Measurements from ENCODE around the gene KLF2.
"Not testable (repeated sequence)": the region's sequence is repeated elsewhere in the genome, so short reads cannot be mapped to it uniquely, and the experiment has no call there.

KLF2 gene

DNA sequence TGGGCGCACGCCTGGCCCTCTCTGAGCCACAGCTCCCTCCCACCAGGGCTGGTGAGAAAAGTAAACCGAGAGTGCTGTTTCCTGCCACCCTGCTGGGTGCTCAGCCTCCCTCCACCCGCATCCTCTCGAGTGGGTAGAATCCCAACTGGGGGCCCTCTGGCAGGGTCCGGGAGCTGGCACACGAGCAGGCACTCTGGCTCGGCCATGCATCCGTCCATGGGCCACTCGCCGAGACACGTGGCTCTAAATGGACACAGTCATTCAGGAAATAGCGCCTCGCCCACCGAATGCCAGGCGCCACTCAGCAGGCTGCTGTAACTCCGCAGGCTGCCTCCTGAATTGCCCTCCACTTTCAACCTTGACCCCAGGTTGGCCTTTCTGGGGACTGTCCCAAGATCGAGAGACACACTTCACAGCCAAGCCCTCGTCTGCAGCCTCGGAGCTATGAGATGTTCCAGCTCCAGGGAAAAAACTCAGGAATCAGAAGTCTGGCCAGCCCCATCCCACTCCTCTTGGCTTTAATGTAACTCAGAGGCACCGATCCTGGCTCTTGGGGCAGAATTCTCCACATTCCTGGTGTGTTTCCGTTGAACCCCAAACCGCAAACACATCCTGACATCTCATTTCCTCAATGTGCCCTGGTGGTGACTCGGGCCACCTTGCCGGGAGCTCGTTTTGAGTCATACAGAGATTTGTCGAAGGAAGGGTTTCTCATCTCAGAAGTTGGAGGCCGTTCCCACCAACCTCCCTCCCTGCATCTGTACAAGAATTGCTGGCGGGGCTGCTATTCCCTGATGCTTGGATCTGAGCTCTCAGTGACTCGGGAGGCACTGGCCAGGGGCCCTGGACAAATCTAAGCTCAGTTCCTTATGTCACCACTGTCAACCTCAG is 14.1 kb downstream of the KLF2 start:
- no peak for DNase-seq (ENCODE audit: low read depth, low spot score)

DNA sequence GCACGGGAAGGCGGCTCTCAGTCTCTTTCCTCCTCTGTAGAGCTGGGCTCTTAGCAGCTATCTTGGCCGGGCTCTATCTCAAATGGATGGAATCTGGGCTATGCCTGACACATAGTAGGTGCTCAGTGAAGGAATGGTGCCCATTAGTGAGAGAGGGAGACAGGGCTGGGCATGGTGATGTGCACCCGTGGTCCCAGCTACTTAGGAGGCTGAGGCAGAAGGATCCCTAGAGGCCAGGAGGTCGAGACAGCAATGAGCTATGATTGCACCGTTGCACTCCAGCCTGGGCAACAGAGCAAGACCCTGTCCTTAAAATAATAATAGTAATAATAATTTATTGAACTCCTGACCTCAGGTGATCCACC is 14.7 kb downstream of the KLF2 start:
- DNase-seq (ENCODE audit: low read depth, low spot score), result no peak

DNA sequence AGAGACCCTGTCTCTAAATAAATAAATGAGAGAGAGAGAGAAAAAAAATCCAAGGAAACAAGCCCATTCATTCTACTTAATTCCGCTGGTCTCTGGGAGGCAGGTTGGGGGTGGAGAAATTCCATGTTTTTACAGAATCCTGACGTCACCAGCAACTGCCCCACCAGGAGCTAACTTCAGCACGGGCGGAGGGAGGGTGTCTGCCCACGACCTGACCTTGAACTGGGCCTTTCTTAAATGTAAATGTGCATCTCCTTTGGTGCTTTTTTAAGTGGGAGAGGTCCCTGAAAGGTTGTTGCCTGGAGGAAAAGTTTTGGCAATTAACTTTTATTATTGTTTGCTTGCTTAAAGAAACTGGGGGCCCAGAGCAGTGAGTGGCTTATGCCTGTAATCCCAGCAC is 15.5 kb downstream of the KLF2 start:
- no peak for DNase-seq (ENCODE audit: low read depth, low spot score)

DNA sequence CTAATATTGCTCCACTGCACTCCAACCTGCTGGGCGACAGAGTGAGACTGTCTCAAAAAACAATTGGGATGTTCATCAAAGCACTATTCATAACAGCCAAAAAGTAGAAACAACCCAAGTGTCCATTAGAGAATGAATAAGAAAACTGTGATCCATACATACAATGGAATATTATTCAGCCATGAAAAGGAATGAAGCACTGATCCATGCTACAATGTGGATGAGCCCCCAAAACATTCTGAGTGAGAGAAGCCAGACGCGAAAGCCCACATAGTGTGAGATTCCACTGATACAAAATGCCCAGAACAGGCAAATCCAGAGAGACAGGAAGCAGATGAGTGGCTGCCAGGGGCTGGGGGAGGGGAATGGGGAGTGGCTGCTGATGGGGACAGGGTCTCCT is 16.0 kb downstream of the KLF2 start:
- DNase-seq (ENCODE audit: low read depth, low spot score), result no peak

DNA sequence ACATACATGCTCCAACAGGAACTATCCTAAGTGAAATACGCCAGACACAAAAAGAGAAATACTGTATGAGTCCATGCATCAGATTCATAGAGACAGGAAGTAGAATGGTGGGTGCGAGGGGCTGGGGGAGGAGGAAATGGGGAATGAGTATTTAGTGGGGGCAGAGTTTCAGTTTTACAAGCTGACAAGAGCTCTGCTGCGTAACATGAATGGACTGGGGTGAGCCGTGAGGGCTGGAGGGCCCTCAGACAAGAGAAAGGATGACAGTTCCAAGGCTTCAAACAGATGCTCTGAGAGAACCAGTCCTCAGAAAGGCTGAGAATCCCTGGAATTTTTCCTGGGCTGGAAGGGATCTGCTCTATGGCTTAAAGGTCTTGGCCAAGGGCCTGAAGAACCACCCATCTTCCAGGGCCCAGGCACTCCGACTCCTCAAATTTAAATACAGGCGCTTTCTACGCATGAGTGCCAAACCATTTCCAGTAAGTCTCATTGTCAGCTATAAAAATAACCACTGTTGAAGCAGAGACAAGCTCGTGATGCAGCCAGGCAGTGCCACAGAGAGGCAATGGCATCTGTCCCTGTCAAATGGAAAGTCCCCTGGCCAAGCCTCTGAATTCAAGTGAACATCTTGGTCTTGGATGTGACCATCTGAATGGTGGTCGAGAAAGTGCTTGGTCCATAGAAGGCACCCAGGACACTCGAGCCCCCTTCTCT is 17.5 kb downstream of the KLF2 start:
- no peak for DNase-seq (ENCODE audit: low read depth, low spot score)

DNA sequence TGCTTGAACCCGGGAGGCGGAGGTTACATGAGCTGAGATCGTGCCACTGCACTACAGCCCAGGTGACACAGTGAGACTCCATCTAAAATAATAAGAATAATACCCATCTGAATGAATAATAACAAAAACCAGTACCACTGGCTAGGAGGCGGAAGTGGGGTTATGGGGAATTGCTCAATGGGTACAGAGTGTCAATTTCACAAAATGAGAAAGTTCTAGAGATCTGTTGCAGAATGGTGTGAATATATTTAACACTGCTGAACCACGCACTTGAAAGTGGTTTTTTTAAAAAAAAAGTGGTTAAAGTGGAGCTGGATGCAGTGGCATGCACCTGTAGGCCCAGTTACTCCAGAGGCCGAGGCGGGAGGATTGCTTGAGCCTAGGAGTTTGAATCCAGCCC is 18.5 kb downstream of the KLF2 start:
- no peak for DNase-seq (ENCODE audit: low read depth, low spot score)

DNA sequence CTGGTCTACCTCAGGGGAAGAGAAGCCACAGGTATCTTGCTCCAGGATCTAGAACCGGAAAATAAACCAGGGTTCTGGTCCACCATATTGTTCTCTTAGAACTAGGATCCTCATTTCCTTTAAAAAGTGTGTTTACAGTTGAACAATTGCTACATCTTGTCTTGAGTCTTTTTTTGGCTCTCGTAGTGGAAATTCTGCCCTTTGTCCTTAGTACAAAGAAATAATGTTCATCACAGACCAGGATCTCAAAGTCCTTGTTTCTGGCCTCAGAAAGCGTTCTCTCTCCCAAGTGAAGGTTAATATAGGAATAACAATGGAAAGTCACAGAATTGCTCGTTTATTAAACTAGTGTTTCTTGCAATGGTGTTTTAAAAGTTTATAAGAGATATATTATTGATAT is 20.8 kb downstream of the KLF2 start:
- DNase-seq (ENCODE audit: low read depth, low spot score), result no peak

DNA sequence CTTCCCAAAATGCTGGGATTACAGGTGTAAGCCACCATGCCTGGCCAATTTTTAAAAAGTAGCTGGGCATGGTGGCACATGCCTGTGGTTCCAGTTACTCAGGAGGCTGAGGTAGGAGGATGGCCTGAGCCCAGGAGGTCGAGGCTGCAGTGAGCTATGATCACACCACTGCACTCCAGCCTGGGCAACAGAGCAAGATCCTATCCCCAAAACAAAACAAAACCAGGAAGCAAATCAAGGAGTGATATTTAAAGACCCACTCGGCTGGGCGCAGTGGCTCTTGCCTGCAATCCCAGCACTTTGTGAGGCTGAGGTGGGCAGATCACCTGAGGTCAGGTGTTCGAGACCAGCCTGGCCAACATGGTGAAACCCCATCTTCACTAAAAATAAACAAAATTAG is 22.5 kb downstream of the KLF2 start:
- not testable (repeated sequence) for DNase-seq (ENCODE audit: low read depth, low spot score)

DNA sequence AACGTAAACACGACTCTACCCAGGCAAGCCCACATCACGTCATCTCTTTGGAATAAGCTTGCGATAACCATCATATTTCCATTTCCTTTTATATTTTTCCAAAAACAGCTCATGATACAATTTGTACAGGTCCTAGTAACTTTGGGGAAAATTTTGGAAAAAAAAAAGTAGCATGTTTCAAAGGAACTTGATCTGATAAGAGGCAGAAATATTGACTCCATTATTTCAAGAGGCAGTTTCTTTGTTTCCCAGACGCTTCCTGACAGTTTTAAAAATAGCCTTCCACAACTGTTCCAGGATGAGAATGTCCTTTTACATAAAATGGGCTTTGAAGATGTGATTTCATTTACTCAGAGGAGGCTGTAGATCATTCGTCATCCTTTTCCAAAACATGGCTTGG is 23.1 kb downstream of the KLF2 start:
- DNase-seq (ENCODE audit: low read depth, low spot score), result no peak

DNA sequence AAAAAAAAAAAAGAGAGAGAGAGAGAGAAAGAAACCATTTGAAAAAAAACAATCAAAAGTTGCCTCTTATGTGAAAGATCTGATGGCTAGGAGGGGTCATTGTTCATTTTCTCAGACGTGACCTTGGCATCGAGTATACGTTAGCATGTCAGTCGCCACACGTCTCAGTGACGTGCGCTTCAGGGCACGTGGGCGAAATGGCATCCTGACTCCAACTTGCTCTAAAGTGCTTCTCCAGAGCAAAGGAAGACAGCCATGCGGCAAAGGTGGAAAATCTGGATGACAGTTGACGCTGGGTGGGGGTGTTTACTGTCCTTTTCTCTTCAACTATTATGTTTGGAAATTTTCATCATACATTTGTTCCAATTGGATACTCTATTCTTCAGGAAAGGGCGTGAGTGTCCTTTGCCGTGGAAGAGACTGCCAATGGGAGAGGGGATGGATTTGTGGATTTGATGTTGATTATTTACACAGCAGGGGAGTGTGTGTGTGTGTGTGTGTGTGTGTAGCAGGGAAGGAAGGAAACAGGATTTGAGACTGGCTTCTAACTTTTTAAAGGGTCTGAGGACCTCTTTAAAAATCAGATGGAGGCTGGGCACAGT is 25.0 kb downstream of the KLF2 start:
- DNase-seq (ENCODE audit: low read depth, low spot score), result no peak

DNA sequence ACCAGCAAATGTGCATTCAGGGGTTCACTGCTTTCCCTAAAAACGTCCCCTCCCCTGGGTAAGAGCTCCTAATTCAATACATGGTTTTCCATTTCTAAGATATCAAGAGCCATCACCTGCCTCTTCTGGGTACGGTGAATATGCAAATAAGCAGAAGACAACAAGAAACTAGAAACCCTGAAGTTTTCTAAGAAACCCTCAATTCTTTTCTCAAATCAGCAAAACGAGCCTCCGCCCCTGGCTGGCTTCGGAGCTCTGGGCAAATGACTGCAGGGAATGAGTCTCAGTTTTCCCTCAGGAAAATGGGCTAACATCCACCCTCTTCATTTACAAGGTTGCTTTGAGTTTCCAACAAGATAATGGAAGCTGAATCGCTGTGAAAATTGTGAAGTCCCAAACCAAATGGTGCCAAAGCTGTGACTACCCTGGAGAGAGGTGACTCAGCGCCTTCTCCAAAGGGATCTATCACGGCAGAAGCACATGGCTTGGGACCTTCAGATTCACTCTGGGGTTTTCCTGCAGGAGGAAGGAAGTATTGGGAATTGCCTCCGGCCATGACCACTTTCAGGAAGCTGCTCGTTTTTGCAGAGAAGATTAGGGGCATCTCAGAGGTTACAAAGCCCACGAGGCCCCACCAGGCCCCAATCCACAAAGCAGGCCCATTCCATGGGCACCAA is 26.6 kb downstream of the KLF2 start:
- no peak for DNase-seq (ENCODE audit: low read depth, low spot score)

DNA sequence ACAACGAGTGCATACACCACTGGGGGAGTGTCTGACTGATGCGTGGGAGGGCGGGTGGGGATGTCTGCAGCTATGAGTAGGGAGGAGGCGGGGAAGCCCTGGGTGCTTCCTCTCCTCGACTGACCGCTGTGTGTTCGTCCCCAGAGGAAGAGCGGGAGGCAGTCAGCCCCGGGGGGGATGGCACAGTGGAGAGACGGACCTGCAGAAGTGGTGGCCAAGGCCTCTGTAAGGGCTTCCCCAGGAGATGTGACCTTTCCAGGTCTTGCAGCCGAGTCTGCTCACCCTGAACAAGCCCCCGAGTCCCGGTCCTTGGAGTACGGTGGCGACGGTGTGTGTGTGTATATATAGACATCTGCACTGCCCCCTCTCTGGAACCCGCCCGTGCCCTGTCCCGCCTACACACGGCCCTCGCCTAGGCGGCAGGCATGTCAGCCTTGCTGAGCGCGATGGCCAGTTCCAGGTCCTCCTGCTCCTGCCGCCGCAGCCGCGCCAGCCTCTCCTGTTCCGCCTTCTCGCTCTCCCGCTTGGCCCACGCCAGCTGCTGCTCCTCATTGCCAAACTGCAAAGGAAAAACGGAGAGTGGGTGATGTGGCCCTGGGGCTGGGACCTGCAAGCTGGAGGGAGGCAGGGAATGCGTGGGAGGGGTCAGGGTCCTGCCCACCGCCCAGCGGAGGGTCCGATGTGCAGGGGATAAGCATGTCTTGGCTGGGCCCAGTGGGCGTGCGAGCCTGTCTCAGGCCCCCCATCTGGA is 30.8 kb downstream of the KLF2 start:
- DNase-seq (ENCODE audit: low read depth, low spot score), result no peak

DNA sequence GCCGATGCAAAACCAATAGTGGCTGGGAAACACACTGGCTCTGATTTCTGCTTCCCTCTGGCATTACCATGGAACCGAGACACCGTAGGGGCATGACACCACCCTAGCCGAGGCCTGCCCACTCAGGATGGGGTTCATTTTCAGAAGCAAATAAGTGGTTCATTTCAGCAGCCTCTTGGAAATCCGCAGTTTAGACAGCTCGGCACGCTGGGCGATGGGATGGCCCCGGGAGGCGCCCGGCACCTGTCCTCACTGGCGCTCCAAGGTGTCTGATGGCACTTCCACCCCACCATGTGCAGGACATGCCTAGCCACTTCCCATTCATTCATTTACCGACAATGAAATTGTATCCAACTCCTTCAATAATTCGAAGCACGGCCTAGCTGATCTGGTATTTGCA is 33.8 kb downstream of the KLF2 start:
- DNase-seq (ENCODE audit: low read depth, low spot score), result no peak

DNA sequence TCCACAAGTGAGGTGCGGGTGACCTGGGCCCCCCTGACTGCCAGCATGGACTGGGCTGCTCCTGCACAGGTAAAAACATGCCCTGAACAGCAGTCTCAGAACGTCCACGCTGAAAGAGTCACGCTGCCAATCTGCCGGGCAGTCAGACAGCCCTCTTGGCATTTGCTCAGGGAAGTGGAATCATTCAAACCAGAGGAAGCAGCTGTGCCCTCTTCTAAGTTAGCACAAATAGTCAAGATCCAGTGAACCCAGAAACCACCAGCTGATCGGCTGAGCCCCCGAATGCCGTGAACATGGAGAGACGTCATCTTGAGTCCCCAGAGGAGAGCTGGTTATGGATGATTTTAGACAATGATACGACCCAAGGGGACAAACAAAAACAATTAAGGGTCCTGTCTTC is 34.4 kb downstream of the KLF2 start:
- no peak for DNase-seq (ENCODE audit: low read depth, low spot score)

DNA sequence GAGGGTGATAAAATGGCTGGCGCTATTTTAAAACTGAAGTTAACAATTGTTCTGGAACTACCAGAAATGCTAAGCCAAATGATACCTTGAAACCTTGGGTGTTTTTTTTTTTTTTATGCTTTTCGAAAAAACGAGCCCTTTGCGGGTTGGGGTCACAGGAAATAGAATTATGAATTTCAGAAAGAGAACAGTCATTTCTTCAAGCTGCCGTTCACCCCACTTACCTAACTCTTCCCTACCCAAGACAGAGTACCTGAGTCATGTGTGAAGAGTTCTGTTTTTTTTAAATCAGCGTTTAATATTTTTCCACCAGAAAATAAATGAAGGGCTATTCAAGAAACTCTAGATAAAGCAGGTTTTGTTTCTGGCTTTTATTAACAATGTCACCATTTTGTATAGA is 35.3 kb downstream of the KLF2 start:
- DNase-seq (ENCODE audit: low read depth, low spot score), result no peak

DNA sequence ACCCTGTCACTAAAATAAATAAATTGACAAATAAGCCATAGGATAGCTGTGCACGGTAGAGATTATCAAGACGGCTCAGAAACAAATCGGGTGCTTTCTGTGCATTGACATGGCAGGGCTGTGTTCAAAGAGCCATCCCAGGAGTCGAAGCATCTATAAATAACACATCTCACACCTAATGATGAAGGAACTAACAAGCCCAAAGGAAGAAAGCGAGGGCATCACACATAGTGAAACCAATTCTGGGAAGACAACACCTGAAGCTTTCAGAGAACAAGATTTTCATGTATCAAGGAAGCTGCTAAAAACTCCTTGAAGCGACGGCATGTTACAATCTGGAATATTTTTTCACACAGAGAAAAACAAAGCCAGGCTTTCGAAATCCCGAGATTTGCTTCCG is 36.1 kb downstream of the KLF2 start:
- no peak for DNase-seq (ENCODE audit: low read depth, low spot score)

DNA sequence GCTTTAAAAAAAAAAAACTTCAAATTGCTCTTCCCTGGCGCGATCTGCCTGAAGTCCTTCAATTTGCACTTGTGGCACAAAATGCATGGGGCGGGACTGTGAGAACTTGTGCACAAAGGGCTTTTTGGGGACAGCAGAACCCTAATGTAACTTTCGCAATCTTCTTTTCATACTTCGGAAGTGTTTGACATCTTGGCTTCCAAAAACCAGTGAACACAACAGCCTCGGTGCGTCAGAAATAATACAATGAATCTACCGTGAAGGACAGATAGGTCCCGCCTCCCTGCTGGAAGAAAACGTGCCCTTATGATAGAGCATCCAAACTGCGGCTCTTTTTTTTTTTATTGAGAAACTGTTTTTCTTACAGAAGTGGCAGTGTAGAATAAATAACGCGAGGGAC is 36.6 kb downstream of the KLF2 start:
- no peak for DNase-seq (ENCODE audit: low read depth, low spot score)

DNA sequence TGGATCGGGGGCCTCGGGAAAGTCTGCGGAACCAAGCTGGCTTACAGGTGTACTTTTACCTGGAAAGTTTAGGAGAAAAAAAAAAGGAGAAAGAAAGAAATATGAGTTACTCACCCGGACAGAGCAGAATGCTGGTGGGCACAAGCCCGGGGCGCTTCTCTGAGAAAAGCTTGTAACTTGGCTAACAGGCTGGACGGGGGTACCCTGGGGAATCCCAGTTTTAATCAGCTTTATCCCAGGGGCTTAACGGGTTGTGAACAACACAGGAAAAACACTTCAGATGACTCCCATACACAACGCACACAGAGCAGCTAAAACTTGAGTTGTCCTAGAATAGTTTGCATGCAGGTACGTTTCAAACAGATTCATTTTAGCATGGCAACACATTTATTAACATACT is 37.3 kb downstream of the KLF2 start:
- no peak for DNase-seq (ENCODE audit: low read depth, low spot score)

DNA sequence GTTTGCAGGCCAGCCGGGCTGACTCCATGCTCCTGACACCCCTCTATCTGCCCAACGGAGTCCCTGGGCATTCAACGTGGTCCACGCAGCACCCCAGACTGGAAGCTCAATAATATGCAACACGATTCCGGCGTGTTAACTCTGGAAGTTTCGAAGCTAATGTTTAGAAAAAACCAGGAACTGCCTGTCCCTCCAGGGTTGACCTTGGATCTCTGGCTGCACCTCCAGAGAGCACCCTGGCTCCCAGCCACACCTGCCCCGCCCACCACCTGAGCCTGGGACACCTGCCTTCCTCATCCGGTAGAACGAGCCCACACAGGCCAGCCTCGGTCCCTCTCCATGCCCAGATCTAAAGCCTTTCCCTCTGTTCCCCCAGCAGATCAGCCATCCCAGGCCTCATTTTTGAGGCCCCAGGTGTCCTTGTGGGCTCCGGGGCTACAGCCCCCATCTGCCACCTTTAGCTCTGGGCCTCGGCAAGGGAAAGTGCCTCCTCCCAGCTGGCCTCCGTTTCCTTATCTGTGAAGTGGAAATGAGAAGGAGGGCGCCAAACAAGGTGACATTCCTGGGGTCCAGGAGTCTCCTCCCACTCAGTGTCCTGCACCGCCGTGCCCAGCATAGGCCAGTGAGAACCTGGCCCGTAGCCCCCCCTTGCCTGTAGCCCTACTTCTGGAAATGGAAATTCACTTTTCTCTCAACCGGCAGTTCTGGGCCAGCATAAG is 38.7 kb downstream of the KLF2 start:
- no peak for DNase-seq (ENCODE audit: low read depth, low spot score)

DNA sequence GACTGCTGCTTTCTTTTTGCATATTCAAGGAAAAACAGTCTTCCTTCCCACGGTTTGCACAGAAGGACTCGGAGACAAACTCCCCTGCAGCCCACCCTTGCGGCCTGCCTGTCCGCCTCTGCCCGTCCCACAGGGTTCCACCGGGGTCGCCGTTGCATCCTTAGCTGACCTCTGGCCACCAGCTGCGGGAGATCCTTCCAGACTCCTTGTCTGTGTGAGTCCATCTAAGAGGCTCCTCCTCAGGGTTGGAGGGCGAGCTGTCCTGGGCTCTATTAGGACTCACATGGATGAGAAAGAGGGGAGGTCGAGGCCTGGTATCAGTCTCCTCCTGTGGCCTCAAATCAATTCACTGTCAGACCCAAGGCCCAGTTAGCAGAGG is 39.2 kb downstream of the KLF2 start:
- no peak for DNase-seq (ENCODE audit: low read depth, low spot score)

Measured in iPS DF 19.7 (cell line).